Measurements from ENCODE around the gene CYSLTR2.

DNA sequence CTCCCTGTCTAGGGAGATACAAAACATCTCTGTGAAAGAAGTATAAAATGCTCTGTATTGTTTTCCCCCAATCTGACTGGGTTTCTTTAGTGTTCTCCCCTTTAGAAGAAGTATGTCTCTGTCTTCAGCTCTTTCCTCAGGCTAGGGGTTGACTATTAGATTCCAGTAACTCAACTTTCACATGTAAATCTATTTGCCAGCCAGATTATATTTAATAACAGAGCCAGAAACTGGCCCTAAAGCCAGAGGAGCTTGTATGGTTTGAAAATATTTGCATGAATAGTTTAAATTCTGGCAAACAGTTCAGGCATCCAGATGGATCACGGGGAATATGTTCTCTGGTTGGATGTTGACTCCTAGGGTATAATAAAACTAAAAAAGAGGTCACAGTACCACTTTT, 22.3 kb upstream of the CYSLTR2 start:
- TF ChIP-seq, protein P1, sequence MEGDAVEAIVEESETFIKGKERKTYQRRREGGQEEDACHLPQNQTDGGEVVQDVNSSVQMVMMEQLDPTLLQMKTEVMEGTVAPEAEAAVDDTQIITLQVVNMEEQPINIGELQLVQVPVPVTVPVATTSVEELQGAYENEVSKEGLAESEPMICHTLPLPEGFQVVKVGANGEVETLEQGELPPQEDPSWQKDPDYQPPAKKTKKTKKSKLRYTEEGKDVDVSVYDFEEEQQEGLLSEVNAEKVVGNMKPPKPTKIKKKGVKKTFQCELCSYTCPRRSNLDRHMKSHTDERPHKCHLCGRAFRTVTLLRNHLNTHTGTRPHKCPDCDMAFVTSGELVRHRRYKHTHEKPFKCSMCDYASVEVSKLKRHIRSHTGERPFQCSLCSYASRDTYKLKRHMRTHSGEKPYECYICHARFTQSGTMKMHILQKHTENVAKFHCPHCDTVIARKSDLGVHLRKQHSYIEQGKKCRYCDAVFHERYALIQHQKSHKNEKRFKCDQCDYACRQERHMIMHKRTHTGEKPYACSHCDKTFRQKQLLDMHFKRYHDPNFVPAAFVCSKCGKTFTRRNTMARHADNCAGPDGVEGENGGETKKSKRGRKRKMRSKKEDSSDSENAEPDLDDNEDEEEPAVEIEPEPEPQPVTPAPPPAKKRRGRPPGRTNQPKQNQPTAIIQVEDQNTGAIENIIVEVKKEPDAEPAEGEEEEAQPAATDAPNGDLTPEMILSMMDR (IDR thresholded peaks at IDR 0.05 in 8 of 11, conservative IDR thresholded peaks at IDR 0.05 in 3 of 11), result no peak
- TF ChIP-seq POLR2A (IDR thresholded peaks at IDR 0.05), result no peak
